GM06990 (cell line): ENCODE measurements around the gene ITGA2.

Experiments
- DNase-seq: peaks from one replicate; pipeline ENCODE4 v3.0.0-alpha.2; 2011; ENCODE audit not compliant: insufficient read length; ENCODE audit errors: extremely low read depth
- H3K27me3 ChIP-seq: replicated peaks from 2 replicates; pipeline ENCODE4 v1.6.0; 2011; ENCODE audit warnings: low read length; ENCODE audit not compliant: control insufficient read depth, insufficient read depth
- H3K36me3 ChIP-seq: 2 replicates; pipeline ENCODE4 v1.5.1; 2011; ENCODE audit warnings: low read length; ENCODE audit not compliant: control insufficient read depth, insufficient read depth
- H3K4me3 ChIP-seq: replicated peaks from 2 replicates; pipeline ENCODE4 v1.5.1; 2011; ENCODE audit warnings: low read depth, mild to moderate bottlenecking, control low read depth, low read length
- CTCF ChIP-seq: IDR thresholded peaks from 2 replicates; pipeline ENCODE4 v1.5.1; 2011; ENCODE audit warnings: low read length, control low read depth, mild to moderate bottlenecking, inconsistent platforms; ENCODE audit not compliant: insufficient read depth, poor library complexity, severe bottlenecking

ITGA2 gene

GRCh38 chr5:53029608-53030007 is 40.5 kb downstream of the ITGA2 start:
- no peak for TF ChIP-seq CTCF
- Histone ChIP-seq H3K36me3 (no peaks in the 10 kb centered on the region), H3K27me3 (peaks cover 2% of the 10 kb centered on the region), H3K4me3 (no peak overlapping the region)
- no peak for DNase-seq

- peaks cover 2% of the 10 kb centered on the region for H3K27me3 ChIP-seq
- H3K36me3 ChIP-seq, result no peaks in the 10 kb centered on the region
- H3K4me3 ChIP-seq, result no peak overlapping the region
- DNase-seq, result no peak
- TF ChIP-seq CTCF, result no peak
These were observed 41.7 kb downstream of the ITGA2 start for GRCh38 chr5:53030893-53031292.

- H3K27me3 ChIP-seq, result peaks cover 2% of the 10 kb centered on the region
- no peak for DNase-seq
These were observed 42.5 kb downstream of the ITGA2 start for GRCh38 chr5:53031695-53032096.

GRCh38 chr5:53032188-53032587 is 43.0 kb downstream of the ITGA2 start:
- DNase-seq, result no peak
- H3K27me3 ChIP-seq, result peaks cover 2% of the 10 kb centered on the region
- TF ChIP-seq CTCF, result no peak
- H3K4me3 ChIP-seq, result no peak overlapping the region
- no peaks in the 10 kb centered on the region for H3K36me3 ChIP-seq

More at GRCh38 chr5:53031695-53032096, 42.5 kb downstream of the ITGA2 start:
- no peak for TF ChIP-seq CTCF
- Histone ChIP-seq H3K36me3 (no peaks in the 10 kb centered on the region), H3K4me3 (no peak overlapping the region)

GRCh38 chr5:53034832-53035231 is 45.7 kb downstream of the ITGA2 start:
- H3K27me3 ChIP-seq, result peaks cover 2% of the 10 kb centered on the region
- no peak for DNase-seq
- H3K36me3 ChIP-seq, result no peaks in the 10 kb centered on the region
- H3K4me3 ChIP-seq, result no peak overlapping the region
- no peak for TF ChIP-seq CTCF

GRCh38 chr5:53035868-53036381 is 46.8 kb downstream of the ITGA2 start:
- no peaks in the 10 kb centered on the region for H3K27me3 ChIP-seq
- H3K4me3 ChIP-seq, result no peak overlapping the region
- no peaks in the 10 kb centered on the region for H3K36me3 ChIP-seq
- peak; percentile 71 for TF ChIP-seq CTCF
- DNase-seq, result no peak
